Upper lobe of left lung (tissue), 4 donors: Measurements from ENCODE around the gene SLC25A39.

Experiments used
- CTCF ChIP-seq, 6 experiments: fragments of 450-650 bp in 4 of 6; fragments of 200-600 bp in 2 of 6; sonication (generic) in 2 of 6; IDR thresholded peaks; one replicate each; pipeline ENCODE4 v1.5.1; 2016 to 2019; ENCODE audit warnings: antibody characterized with exemption in 6 of 6
- EP300 ChIP-seq, 4 donors: sonication (generic); formaldehyde crosslinking; IDR thresholded peaks; one replicate each; pipeline ENCODE4 v1.5.1; 2017; ENCODE audit warnings: antibody characterized with exemption in 4 of 4, control low read depth in 2 of 4
- POLR2A ChIP-seq, 4 donors: fragments of 450-650 bp; IDR thresholded peaks; one replicate each; pipeline ENCODE4 v1.5.1; 2016 to 2017; ENCODE audit warnings: antibody characterized with exemption in 4 of 4, mild to moderate bottlenecking in 2 of 4

- TF ChIP-seq CTCF (IDR thresholded peaks at IDR 0.05) (no peak), POLR2A (IDR thresholded peaks at IDR 0.05) (no peak), EP300 (IDR thresholded peaks at IDR 0.05) (no peak)
Observed at GRCh38 chr17:44314031-44314430, 10.6 kb downstream of the SLC25A39 start.
